HG03378 (cell line): ENCODE measurements around the gene CELF3.

Source experiments
- ATAC-seq: cut with Tn5 transposase; IDR thresholded peaks from one replicate; pipeline ENCODE4 v1.9.1; 2021; ENCODE audit warnings: mild to moderate bottlenecking, moderate library complexity; ENCODE audit not compliant: unreplicated experiment

CELF3 gene

DNA sequence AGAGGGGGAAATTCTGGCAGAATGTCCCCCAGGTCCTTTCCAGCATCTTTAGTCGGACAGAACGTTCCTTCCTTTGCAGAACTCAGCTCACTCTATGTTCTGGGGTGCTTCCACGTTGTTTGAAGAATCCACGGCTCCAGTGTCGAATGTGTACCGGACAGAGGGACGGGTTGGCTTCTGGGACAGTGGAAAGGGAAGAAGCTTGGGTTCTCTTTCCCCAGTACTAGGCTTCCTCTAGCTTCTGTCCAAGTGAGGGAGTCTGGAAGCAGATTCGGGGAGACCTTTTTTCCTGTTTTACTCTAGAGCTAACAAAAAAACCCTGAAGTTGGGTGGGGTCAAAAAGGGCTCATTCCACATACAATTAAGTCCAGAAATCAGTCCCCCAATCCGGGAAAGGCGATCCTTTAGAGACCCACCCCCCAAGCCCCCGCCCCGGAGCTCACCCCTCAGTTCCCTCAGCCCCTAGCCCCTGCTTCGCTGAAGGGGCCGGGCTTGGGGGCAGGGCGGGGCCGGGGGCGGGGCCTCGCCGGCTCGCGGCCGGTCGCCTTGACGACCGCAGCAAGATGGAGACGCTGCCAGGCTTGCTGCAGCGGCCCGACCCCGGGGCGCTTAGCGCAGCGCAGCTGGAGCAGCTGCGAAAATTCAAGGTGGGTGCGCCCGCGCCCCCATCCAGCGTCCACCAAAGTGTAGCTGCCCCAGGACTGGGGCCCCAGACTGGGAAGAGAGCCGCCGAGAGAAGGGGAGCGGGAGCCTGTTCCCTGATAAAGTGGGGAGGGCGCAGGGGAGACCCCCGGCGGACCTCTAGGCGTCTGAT is 4.6 kb upstream of the CELF3 start, which contains the start of gene RIIAD1:
TSS of gene RIIAD1 (plus strand) at position 549 of the 814 bp plus-strand sequence. CDS start at position 564, 15 bp downstream.
- ATAC-seq = no peak

DNA sequence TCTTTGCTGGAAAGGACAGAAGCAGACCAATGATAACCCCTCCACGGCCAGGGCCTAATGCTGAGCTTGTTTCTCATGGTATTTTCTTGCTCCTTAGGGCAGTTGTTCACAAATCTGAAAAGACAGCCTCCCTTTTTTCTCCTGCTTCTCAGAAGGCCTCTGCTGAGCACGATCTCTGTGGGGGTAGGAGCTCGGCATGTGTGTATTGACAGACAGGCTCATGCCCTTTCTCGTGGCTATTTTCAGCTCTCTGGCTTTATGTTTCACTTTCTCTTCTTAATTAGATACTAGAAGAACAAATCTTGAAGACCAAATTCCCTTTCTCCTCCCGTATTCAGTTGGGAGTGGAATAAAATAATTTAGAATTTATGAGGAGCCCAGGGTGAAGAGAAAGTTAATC is 4.0 kb upstream of the CELF3 start:
- no peak for ATAC-seq

DNA sequence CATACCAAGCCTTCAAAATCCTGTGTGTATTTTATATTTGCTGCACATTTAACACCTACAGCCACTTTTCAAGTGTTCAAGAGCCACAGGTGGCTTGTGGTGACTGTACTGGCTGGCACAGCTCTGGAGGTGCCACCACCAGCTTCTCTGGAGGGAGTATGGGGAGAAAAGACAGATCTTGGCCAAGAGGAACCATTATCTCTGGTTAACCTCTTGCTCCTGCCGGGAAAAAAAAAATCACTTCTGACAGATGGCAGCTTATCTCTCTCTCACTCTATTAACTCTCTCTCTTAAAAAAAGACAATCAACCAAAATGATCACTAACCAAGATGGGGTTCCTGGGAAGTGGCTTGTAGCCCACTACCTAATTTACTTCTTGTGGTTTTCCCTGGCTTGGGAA is 3.5 kb upstream of the CELF3 start:
- no peak for ATAC-seq

DNA sequence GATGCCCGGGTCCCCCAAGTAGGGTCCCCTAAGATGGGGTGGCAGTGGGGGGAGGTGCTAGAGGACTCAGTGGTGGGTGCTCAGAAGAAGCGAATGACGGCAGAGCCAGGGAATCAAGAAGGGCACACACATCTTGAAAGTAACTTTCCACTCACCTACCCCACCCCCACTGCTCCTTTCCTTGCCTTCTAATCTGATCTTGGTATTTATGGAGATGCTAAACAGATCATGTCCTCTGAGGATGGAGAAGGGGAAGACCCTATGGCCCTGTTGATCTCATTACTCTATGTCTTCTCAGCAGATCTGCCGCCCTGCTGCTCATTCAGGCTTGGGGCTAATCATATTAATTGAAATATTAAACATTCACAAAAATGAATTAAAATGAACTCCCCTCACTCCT is 2.1 kb upstream of the CELF3 start:
- ATAC-seq = no peak

DNA sequence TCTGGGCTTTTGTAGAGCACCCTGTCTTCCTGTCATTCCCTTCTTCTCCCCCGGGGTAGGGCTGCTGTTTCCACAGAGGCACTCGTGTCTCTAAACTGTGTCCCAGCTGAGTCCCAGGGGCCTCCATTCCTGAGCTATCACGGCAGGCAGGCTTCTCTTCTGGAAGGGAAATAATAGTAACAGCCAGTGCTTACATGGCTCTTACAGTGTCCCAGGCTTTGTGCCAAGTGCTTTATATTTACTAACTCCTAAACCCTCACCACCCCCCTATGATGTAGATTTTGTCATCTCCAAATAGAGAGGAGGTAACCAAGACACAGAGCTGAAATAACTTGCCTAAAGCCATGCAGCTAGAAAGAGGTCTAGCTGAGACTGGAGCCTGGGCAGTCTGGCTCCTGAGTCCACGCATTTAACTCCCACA is 1.4 kb upstream of the CELF3 start:
- no peak for ATAC-seq

DNA sequence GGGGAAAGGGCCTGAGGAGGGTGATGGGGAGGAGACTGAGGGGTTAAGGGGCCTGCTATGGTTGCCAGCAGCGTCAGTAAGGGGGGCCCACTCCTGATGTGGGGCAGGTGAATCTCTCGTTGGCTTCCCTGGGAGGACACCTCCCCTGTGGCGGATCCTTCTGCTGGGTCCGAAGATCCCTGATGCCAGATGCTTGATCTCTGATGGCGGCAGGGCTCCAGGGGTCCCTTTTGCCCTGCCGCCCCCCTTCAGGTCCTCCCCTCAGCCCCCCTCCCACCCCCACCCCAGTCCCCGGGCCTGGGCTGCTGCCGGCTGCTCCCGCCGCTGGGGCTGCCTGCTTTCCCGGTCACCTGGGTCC is 219 bp downstream of the CELF3 start:
- no peak for ATAC-seq

DNA sequence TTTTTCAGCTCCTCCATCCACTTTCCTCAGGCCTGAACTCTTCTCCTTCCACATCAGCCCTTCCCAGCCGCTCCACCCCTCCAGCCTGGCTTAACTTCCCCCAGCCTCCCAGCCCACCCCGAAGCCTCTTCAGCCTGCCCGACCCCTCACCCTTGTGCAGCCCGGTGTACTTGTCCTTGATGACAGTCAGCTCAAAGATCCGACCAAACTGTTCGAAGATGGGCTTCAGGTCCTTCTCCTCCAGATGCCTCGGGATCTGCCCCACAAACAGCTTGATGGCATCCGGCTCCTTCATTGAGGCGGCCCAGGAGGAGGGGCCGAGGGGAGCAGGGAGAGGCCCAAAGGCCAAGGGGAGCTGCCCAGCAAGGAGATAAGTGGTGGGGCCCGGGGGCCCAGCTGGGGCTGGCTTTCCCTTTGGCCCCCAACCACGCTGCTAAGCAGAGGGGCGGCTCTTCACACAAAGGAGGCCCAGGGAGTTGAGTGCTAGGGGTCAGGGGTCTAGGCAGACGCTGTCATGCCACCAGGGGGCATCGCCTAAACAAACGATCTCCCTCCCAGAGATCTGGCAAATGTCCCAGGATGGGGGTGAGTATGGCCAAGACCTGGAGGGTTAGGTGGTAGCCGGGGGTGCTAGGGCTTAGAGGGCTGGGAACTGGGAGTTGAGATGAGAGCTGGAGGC is 738 bp downstream of the CELF3 start:
- no peak for ATAC-seq

DNA sequence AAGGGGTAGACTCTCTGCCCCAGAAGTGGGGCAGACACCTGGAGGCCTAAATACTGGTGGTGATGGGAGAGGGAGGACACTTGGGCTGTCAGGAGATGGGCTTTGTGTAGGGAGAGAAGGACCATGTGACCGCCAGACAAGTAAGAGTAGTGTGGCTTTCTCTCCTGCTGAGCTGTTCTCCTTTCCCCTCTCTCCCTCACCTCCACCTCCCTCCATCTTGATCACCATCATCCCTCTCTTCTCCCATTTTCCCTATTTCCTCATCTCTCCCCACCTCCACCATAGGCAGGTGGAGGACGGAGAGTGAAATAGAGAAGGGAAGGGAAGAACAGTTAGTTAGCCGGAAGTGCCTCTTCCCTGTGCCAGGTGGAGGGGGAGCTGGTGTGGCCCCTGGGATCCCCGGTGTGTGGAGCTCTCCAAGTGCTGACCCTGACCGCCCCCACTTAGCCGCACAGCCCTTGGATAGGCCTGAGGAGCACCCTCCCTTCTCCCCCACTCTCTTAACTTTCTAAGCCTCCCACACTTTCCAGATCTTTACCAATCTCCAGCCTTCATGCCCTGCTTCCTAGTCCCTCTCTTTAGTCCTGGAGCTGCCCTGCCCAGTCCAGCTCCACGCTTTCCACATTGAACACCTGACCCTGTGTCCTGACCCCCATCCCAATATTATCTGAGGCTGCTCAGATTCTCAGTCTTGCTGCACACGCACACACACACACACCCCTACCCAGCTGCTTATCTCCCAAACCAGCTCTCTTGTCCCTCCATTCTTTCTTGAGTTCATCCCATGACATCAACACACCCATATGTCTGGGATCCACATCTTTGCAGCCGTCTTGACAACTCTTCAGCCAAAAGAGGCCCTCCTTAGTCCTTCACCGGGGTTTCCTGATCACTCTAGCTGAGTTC is 1.5 kb downstream of the CELF3 start:
- ATAC-seq = no peak

DNA sequence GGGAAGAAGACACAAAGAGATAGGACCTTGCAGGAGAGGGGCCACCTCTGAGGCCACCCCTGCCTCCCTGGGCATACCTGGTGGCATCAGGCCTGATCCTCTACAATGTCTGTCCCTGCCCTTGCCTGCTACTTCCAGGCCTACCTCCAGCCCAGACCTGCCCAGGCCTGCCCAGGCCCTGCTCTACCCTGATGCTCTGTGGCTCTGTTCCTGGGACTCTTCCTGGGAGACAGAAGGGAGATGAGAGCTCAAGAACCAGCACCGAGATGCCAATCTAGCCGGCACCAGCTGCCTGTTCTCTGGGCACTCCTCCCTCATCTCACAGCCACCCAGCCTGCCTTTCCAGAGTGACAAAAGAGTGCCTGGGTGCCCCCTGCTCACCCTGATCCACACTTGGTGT is 2.7 kb downstream of the CELF3 start:
- ATAC-seq = no peak

DNA sequence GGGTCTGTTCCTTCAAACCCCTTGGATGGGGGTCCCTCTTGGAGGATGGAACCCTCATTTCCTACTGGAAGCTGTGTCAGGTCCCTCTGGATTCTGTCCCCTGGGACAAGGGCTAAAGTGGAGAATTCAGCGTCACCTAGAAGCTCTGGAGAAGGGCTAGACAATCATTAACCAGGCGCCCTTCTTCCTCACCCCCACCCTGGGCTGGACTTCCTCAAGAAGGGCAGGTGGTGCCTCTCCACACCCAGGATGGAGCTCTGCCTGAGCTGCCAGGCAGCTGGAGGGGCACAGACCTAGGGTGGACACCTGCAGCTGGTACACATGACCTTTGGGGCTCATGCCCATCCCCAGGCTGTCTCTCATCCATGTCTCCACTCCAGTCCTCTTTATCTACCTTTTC is 3.6 kb downstream of the CELF3 start:
- no peak for ATAC-seq

DNA sequence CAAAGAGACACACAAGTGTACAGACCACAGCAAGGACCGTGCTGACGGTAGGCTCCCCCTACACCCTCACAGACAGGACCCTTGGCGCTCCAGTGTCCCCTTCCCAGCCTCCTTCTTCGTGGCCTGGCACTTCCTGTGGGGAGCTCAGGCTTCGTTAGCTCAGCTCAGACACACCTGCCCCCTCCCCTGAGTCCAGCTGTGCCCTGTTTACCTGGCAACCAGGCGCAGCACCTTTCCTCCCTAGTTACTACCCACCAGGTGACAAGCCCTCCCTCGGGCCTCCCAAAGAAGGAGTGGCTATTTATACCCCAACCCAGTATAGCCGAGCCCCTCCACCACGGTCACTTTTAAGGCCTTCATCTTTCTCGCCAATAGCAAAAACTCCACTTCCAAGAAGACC is 4.7 kb downstream of the CELF3 start:
- no peak for ATAC-seq

DNA sequence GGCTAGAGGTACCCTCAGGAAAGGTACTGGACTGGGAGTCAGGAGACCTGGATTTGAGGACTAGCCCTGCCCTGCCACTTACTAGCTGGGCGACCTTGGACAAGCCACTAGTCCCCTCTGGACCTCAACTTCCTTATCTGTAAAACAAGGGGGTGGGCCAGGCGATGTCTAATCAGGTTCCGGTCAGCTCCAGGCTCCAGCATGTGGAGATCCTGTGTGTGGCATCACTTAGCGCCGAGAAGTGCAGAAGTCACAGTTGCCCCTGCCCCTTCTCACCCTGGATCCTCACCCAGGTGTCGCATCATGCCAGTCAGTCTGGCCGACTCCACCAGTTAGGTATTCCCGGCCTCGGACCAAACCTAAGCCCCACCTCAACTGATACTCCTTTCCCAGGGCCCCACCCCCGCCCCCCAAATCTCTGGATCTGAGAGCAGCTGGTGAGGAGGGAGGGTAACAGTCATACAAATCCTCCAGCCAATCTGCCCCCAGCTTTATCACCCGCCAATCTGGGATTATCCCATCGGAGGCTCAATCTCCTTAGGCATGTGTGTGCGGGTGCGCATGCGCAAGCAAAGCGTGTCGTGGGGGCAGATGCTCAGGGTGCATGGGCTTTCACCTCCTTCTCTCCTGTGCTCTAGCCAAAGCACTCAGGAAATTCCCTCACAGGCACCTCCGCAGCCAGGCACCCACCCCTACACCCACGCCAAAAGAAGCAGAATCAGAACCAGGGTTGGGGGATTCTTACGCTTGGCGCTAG is 5.4 kb downstream of the CELF3 start:
- no peak for ATAC-seq

DNA sequence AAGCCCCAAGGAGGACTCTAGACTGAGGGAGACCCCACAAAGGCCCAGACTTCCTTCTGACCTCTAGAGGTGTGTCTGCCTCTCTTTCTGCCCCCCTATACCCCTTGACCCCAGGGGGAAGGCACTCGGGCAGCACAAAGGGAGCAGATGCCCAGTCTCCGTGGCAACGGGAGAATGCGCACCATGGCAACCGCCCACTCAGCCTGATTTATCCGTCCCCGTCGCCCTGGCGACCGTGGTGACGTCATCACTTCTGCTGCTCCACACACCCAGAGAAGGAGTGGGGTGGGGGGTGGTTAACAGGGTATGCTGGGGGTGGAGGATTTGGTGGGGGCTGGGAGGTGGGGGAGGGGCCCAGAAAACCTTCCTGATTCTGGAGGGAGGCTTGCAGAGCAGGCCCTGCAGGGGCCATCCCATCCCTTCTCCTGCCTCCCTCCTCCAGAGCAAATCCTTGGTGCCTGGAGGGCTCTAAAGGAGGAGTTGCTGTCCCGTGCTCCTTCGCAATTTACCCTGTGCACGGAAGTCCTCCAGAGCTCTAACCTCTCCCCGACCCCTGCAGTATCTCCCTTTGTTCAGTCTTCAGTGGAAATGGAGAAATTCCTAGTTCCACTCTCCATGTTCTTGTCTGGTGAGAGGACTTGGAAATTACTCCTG is 6.3 kb downstream of the CELF3 start:
- no peak for ATAC-seq

DNA sequence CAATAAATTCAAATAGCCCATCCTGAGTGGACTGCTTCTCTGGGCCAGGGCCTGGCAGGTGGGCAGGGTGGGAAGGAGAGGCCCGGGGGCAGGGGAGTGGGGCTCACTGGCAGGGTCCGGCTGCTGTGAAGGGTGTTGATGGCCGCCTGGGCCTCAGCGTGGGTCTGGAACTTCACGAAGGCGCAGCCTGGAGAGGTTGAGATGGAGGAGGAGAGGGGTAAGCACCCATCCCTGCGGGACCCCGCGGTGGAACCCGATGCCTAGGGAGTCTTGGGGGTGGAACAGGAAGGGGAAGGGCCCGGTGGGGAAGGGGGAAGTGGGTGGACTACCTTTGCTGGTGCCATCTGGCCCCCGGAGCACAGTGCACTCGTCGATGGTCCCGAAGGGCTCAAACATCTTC is 7.7 kb downstream of the CELF3 start:
- ATAC-seq = no peak

DNA sequence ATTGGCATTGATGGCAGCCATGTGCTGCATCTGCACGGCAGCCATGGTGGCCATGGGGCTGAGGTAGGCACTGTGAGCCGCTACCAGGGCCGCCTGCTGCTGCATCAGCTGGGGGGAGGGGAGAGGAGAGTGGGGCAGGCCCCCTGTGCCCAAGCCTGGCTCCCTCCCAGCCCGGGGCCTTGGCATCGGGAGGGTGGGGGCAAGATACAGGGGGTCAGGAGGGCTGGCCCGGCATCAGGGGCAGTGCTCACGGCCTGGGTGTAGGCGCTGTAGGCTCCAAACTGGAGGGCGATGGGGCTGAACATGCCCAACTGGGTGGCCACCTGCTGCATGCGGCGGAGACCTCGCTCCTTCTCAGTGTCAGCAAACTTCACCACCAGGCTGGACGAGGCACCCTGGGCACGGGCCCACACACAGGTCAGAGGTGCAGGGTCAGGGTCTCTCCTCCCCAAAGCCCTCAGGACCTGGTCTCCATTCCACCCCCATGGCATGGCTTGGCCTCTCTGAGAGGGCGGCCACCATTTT is 9.0 kb downstream of the CELF3 start:
- ATAC-seq = no peak

DNA sequence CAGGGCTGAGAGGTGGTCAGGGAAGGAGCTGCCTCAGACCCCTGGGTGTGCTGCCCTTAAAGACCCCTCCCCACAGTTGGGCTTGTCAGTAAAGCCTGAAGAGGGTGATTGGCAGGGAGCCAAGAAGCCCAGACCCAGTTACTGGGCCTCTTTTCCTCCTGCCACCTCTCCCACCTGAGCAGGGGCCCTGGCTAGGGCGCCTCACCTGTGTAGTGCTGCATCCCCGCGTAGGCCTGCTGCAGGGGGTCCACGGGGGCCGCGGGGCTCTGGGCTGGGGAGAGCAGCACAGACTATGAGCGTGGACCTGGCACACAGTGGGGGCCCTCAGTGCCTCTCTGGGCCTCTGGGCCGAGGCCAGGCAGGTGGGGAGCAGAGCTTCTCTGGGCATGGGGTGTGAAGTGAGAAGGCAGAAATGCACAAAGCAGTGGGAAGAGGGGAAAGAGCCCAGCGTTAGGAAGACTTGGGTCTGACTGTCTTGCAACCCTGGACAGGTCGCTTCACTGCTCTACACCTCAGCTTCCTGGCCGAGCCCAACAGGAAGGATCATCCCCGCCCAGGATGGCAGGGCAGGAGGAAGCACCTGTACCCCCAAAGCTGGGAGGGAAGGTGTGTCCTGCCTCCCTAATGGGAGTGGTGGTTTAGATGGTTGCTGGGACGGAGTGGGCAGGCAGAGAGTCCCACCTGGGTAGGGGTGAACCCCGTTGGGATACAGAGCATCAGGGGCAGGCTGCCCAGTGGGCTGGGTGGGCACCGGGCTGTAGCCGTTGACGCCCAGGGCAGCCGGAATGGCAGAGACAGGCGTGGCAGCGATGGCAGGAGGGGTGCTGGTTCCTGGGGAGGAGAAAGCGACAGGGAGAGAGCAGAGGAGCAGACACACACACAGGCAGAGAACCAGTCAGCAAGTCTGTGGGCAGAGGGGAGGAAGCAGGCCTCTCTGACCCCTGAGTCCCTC is 9.9 kb downstream of the CELF3 start:
- no peak for ATAC-seq

DNA sequence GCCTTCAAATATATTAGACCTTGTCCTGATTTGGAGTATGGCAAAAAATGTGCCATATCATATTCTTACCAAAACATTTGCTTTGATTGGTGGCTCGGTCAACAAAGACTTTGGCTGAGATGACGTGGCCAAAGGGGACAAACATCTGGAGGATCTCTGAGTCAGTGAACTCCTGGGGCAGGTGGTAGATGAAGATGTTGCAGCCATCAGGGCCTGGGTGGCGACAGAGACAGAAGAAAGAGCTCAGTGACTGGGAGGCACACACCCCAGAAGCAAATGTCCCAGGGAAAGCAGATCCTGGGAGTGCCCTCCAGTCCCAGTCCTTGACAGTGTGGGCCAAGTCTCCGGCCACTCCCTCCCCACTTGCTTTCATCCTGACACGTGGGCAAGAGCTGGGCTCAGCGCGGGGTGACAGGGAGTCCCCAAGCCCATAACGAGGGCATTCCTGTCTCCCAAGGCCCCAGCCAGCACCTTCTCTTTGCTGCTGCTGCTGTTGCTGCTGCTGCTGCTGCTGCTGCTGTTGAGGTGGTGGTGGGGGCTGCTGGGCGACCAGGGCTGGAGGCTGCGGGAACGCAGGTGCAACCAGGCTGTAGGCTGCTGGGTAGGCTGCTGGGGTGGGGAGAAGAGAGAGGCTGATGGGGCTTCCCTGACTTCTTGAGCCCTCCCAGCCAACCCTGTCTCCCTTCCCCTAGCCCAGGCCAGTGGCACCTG is 10.7 kb downstream of the CELF3 start:
- ATAC-seq = no peak

DNA sequence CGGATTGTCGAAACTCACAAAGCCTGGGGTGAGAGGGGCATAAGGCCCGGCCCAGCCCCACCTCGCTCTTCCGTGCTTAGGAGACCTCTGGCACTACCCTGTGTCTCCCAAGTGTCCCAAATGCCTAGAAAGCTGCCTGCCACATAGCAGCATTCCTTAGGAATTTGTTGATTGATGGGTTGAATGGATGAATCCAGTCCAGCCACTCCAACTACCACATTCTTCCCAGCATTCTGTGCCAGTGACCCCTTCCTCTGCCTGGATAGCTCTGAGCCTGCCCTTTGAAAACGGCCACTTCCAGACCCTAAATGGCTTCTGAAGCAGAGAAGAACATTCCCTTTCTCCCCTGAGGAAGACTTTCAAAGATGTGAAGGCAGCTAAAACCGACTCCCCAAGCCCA is 11.5 kb downstream of the CELF3 start:
- no peak for ATAC-seq
